Kidney (tissue), 14 donors: Measurements from ENCODE around the gene TMEM143. TPM values are rescaled to one million over a fixed set of nuclear protein-coding genes. Genes with fewer than 3 reads are reported as not detected.

Experiments
- DNase-seq, 5 donors: peaks; one replicate each; pipeline ENCODE4 v3.0.0-alpha.2; 2013 to 2020
- FAIRE-seq: peaks from 2 replicates; lab custom pipeline; 2012; peaks lifted over from hg19 to GRCh38; lab: Jason Lieb, UNC
- H3K27ac ChIP-seq, 2 donors: one replicate each; pipeline ENCODE4 v1.7.0; 2013; ENCODE audit warnings: low read depth in 2 of 2, low read length in 2 of 2, inconsistent platforms in 1 of 2
- H3K27me3 ChIP-seq: one replicate; pipeline ENCODE4 v1.7.1; 2013; ENCODE audit warnings: low read length, inconsistent platforms; ENCODE audit not compliant: control insufficient read depth, insufficient read depth
- H3K36me3 ChIP-seq, 3 donors: one replicate each; pipeline versions ENCODE4 v1.7.0 to v1.7.1; 2013; ENCODE audit warnings: low read length in 3 of 3, control low read depth in 1 of 3, inconsistent platforms in 1 of 3; ENCODE audit not compliant: insufficient read depth in 3 of 3, control insufficient read depth in 2 of 3
- H3K4me1 ChIP-seq, 3 donors: one replicate each; pipeline versions ENCODE4 v1.7.0 to v1.7.1; 2013; ENCODE audit warnings: low read length in 3 of 3, inconsistent platforms in 1 of 3, low read depth in 1 of 3; ENCODE audit not compliant: control insufficient read depth in 2 of 3, insufficient read depth in 2 of 3
- H3K4me3 ChIP-seq, 3 donors: one replicate each; pipeline versions ENCODE4 v1.7.0 to v1.8.1; 2013; ENCODE audit warnings: low read length in 3 of 3, control low read depth in 1 of 3, inconsistent platforms in 1 of 3
- H3K9ac ChIP-seq, 3 donors: one replicate each; pipeline versions ENCODE4 v1.7.0 to v1.7.1; 2013; ENCODE audit warnings: low read length in 3 of 3, control low read depth in 1 of 3, inconsistent platforms in 1 of 3
- H3K9me3 ChIP-seq, 3 donors: one replicate each; pipeline versions ENCODE4 v1.7.0 to v1.7.1; 2013; ENCODE audit warnings: low read length in 3 of 3, control low read depth in 1 of 3, inconsistent platforms in 1 of 3; ENCODE audit not compliant: control insufficient read depth in 2 of 3, insufficient read depth in 1 of 3
- CTCF ChIP-seq: IDR thresholded peaks from 3 replicates; pipeline ENCODE4 v1.5.1; 2012; ENCODE audit warnings: mild to moderate bottlenecking, moderate library complexity, borderline replicate concordance; ENCODE audit not compliant: insufficient read depth; ENCODE audit errors: extremely low read depth
- intact Hi-C: fragments of 100-400 bp; cut with DNase I; formaldehyde crosslinking; loops from one replicate; pipeline ENCODE4 v1.11.1; 2022
- polyA plus RNA-seq: library from polyadenylated mRNA; stranded (reverse); fragments of 350-450 nt; fragmentation: Illumina TruSeq; extraction: RNeasy Lipid Tissue Mini Kit (QIAGEN cat#74804); gene quantifications from one replicate; pipeline ENCODE4 v1.2.3, GENCODE V29; 2014; ENCODE audit warnings: low read depth, low replicate concordance; ENCODE audit not compliant: insufficient read depth
- total RNA-seq: library from RNA; stranded (reverse); fragmentation: NEBNext Ultra II Directional; extraction: Animal tissue kit (Norgen Biotek cat#: 25700); gene quantifications from one replicate; pipeline ENCODE4 v1.2.1, GENCODE V29; 2021
- donor health status: control.
- donor health status: control.
- donor health status: control.
- donor health status: control.
- donor health status: control.
- donor health status: DM: yes; HTN: yes; CAD: no.
- donor health status: Normal renal cell carcinoma (clear cell type).

The TMEM143 gene
- total and polyA plus RNA-seq, 2 donors from 2014 or later = 9.2 to 15.7 TPM

DNA sequence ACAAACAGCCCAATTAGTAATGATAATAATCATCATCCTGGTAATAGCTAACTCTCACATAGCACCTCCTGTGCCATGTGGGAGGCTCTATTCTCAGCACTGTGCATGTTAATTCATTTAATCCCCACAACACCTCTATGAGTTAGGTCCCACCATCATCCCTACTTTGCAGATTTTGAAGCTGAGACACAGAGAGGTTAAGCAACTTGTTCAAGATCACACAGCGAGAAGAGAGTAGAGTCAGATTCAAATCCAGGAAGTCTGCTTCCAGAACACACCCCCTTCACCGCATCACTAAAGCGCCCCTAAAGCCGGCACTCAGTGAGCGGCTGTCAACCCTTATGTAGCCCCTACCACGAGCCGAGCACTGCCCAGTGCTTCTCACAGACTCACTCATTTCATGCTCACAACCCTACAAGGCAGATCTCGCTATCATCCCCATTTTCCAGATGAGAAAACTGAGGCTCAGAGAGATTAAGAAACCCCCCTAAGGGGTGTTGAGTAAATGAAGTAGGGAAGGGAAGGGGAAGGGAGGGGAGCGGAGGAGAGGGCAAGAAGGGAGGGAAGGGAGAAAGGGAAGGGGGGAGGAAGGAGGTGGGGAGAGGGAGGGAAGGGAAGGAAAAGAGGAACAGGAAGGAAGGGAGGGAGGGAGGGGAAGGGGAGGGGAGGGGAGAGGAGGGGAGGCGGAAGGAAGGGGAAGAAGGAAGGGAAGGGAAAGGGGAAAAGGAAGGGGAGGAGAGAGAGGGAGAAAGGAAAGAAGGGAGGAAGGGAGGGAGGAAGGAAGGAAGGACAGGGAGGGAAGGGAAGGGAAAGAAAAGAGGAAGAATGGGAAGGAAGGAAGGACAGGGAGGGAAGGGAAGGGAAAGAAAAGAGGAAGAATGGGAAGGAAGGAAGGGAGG, 22.0 kb downstream of the TMEM143 start:
- no peak overlapping the region for H3K27ac ChIP-seq
- intact Hi-C loops = no loop called here
- H3K9me3 ChIP-seq = no peaks in the 10 kb centered on the region
- DNase-seq = no peak
- no peak overlapping the region for H3K4me3 ChIP-seq
- no peak for FAIRE-seq
- no peak for TF ChIP-seq CTCF
- H3K27me3 ChIP-seq = no peaks in the 10 kb centered on the region
- peaks cover 0 to 5% (median 3%) of the 10 kb centered on the region in 3 donors for H3K36me3 ChIP-seq
- H3K4me1 ChIP-seq = no peaks in the 10 kb centered on the region
- H3K9ac ChIP-seq = no peak overlapping the region

DNA sequence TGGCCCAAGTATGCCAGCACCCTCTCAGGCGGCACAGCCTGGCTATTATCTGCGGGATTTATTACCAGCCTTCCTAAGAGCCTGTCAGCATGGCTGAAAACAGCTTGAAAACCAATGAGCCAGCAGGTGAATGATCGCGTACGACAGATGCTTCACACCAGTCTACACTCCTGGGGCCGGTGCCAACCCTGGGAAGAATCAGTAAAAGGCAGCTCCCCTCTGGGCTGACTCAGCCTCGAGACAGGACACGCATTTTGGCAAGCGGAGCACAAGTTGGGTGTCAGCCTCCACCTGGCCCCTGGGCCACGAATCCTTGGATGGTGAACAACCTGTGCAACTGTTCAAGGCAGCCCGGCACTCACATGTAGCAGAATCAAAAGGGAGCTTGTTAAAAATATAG, 22.7 kb downstream of the TMEM143 start:
- intact Hi-C loops = no loop called here
- Histone ChIP-seq H3K9ac (no peak overlapping the region), H3K27ac (no peak overlapping the region), H3K27me3 (no peaks in the 10 kb centered on the region), H3K9me3 (no peaks in the 10 kb centered on the region), H3K4me1 (no peaks in the 10 kb centered on the region), H3K36me3 (peaks cover 0 to 5% (median 3%) of the 10 kb centered on the region in 3 donors), H3K4me3 (no peak overlapping the region)
- FAIRE-seq (no peak), DNase-seq (no peak)
- no peak for TF ChIP-seq CTCF

GRCh38 chr19:48338802-48339503, 24.8 kb downstream of the TMEM143 start:
- FAIRE-seq = no peak
- Histone ChIP-seq H3K27me3 (no peaks in the 10 kb centered on the region), H3K4me1 (no peaks in the 10 kb centered on the region), H3K27ac (no peak overlapping the region), H3K9ac (no peak overlapping the region), H3K4me3 (no peak overlapping the region), H3K9me3 (no peaks in the 10 kb centered on the region), H3K36me3 (peaks cover 0 to 5% (median 3%) of the 10 kb centered on the region in 3 donors)
- no peak for TF ChIP-seq CTCF
- intact Hi-C loops = no loop called here
- no peak for DNase-seq
